WTC11 (cell line): ENCODE data around the gene TF. TPM values are rescaled to one million over a fixed set of nuclear protein-coding genes. Genes with fewer than 3 reads are reported as not detected.

Experiments
- ATAC-seq: fragments of 200-7000 bp; cut with Tn5 transposase; 2 replicates; pipeline ENCODE4 v1.10.0; 2021; ENCODE audit warnings: mild to moderate bottlenecking, moderate library complexity
- CTCF ChIA-PET: fragments of 300-600 bp; sonication (Branson Sonifier 250); formaldehyde crosslinking; loops from one replicate; lab custom pipeline; 2021; ENCODE audit warnings: antibody characterized with exemption; lab: Charles Lee
- POLR2A ChIA-PET: fragments of 350-600 bp; sonication (Branson Sonifier 250); formaldehyde crosslinking; loops from one replicate; lab custom pipeline; 2021; ENCODE audit warnings: antibody characterized with exemption; lab: Charles Lee
- DNase-seq: peaks from one replicate; pipeline ENCODE4 v3.0.0; 2021; ENCODE audit warnings: low spot score
- H3K27ac Mint-ChIP-seq: 2 replicates; pipeline ENCODE4 v1.8.0; 2021; ENCODE audit warnings: mixed read lengths
- H3K27me3 Mint-ChIP-seq: 2 replicates; pipeline ENCODE4 v1.8.0; 2021; ENCODE audit warnings: low read depth, mild to moderate bottlenecking, moderate library complexity, mixed read lengths
- H3K36me3 Mint-ChIP-seq: 2 replicates; pipeline ENCODE4 v1.8.0; 2021; ENCODE audit warnings: mixed read lengths
- H3K4me1 Mint-ChIP-seq: 2 replicates; pipeline ENCODE4 v1.8.0; 2022; ENCODE audit warnings: mixed read lengths
- H3K4me3 Mint-ChIP-seq: 2 replicates; pipeline ENCODE4 v1.8.0; 2021; ENCODE audit warnings: mild to moderate bottlenecking, moderate library complexity, mixed read lengths
- H3K9me3 Mint-ChIP-seq: 2 replicates; pipeline ENCODE4 v1.8.0; 2021; ENCODE audit warnings: mixed read lengths
- ESRRA ChIP-seq: sonication (generic); formaldehyde crosslinking; IDR thresholded peaks from 2 replicates; pipeline ENCODE4 v1.8.1; 2022; ENCODE audit warnings: mild to moderate bottlenecking, missing genetic modification reagents, borderline replicate concordance
- FOXK1 ChIP-seq: sonication (generic); formaldehyde crosslinking; IDR thresholded peaks from 2 replicates; pipeline ENCODE4 v1.8.0; 2022; ENCODE audit warnings: mild to moderate bottlenecking, moderate library complexity, missing genetic modification reagents
- GABPB1 ChIP-seq: sonication (generic); formaldehyde crosslinking; IDR thresholded peaks from 2 replicates; pipeline ENCODE4 v1.8.1; 2023; ENCODE audit warnings: mild to moderate bottlenecking, missing genetic modification reagents
- GRHL2 ChIP-seq: fragments of 250-450 bp; sonication (Bioruptor Pico); IDR thresholded peaks from 2 replicates; pipeline ENCODE4 v1.8.0; 2022; ENCODE audit warnings: mild to moderate bottlenecking, moderate library complexity; ENCODE audit not compliant: insufficient replicate concordance, severe bottlenecking
- MLX ChIP-seq: sonication (generic); formaldehyde crosslinking; IDR thresholded peaks from 2 replicates; pipeline ENCODE4 v1.8.1; 2023; ENCODE audit warnings: mild to moderate bottlenecking, missing genetic modification reagents, moderate library complexity
- ZNF121 ChIP-seq: sonication (generic); formaldehyde crosslinking; IDR thresholded peaks from 2 replicates; pipeline ENCODE4 v1.8.0; 2023; ENCODE audit warnings: missing genetic modification reagents
- ZNF425 ChIP-seq: fragments of 250-450 bp; sonication (Bioruptor Pico); conservative IDR thresholded peaks from 2 replicates; pipeline ENCODE4 v1.9.0; 2021; ENCODE audit warnings: mild to moderate bottlenecking
- total RNA-seq: library from RNA; stranded (reverse); gene quantifications from 3 replicates; pipeline ENCODE4 v1.2.3, GENCODE V29; 2021
- TF ChIP-seq, protein P1 (sequence below): sonication (generic); formaldehyde crosslinking; IDR thresholded peaks from 2 replicates; pipeline ENCODE4 v1.8.1; 2022; ENCODE audit warnings: low read depth, mild to moderate bottlenecking, moderate library complexity, missing genetic modification reagents, borderline replicate concordance
- TF ChIP-seq, protein P2 (sequence below): sonication (generic); formaldehyde crosslinking; IDR thresholded peaks from 2 replicates; pipeline ENCODE4 v1.8.1; 2022; ENCODE audit warnings: mild to moderate bottlenecking, moderate library complexity, missing genetic modification reagents
- TF ChIP-seq, protein P3 (sequence below): sonication (generic); formaldehyde crosslinking; conservative IDR thresholded peaks from 2 replicates; pipeline ENCODE4 v1.8.1; 2023; ENCODE audit warnings: mild to moderate bottlenecking, low read depth, missing genetic modification reagents, moderate library complexity
- TF ChIP-seq, protein P4 (sequence below): sonication (generic); formaldehyde crosslinking; IDR thresholded peaks from 2 replicates; pipeline ENCODE4 v1.8.1; 2022; ENCODE audit warnings: mild to moderate bottlenecking, missing genetic modification reagents, moderate library complexity, borderline replicate concordance
- TF ChIP-seq, protein P5 (sequence below): sonication (generic); formaldehyde crosslinking; IDR thresholded peaks from 2 replicates; pipeline ENCODE4 v1.8.1; 2023; ENCODE audit warnings: mild to moderate bottlenecking, missing genetic modification reagents
- TF ChIP-seq, protein P6 (sequence below): fragments of 250-450 bp; sonication (Bioruptor Pico); IDR thresholded peaks from 2 replicates; pipeline ENCODE4 v2.1.2; 2022; ENCODE audit warnings: mild to moderate bottlenecking, moderate library complexity

The TF gene
- total RNA-seq, 1 experiment from 2014 or later = 9.3 TPM

DNA sequence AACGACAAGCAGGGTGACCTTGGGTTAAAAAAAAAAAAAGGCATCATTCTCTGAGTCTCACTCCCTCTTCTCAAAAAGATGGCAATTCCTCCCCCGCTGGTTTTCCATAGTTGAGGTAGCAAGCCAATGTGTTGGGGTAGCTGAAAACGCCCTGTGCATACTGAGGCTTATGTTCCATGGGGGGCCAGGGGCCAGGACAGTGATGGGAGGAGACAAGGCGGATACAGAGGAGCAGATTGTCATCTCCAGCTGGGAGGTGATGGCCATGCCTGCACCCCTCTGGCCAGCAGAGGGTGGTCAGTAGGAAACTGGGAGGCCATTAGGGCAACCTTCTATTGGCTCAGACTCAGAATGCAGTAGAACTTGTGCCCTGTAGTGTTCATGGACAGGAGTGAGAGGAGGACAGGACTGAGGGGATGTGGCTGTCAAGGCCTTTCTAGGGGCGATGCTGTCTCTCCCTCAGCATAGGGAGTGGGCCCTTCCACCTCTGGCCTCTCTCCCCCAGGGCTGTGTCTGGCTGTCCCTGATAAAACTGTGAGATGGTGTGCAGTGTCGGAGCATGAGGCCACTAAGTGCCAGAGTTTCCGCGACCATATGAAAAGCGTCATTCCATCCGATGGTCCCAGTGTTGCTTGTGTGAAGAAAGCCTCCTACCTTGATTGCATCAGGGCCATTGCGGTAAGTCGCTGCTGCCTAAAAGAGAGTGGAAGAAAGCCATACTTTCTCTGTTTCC lies 1.9 kb downstream of the TF start:
- POLR2A ChIA-PET = no interaction called here
- CTCF ChIA-PET = no interaction called here
- no peak for DNase-seq
- Mint-ChIP-seq H3K9me3 (no peaks in the 10 kb centered on the region), H3K27ac (no peak overlapping the region)
- TF ChIP-seq, protein P1, sequence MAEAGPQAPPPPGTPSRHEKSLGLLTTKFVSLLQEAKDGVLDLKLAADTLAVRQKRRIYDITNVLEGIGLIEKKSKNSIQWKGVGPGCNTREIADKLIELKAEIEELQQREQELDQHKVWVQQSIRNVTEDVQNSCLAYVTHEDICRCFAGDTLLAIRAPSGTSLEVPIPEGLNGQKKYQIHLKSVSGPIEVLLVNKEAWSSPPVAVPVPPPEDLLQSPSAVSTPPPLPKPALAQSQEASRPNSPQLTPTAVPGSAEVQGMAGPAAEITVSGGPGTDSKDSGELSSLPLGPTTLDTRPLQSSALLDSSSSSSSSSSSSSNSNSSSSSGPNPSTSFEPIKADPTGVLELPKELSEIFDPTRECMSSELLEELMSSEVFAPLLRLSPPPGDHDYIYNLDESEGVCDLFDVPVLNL (CRISPR knock-in tag) = no peak
- TF ChIP-seq, protein P2, sequence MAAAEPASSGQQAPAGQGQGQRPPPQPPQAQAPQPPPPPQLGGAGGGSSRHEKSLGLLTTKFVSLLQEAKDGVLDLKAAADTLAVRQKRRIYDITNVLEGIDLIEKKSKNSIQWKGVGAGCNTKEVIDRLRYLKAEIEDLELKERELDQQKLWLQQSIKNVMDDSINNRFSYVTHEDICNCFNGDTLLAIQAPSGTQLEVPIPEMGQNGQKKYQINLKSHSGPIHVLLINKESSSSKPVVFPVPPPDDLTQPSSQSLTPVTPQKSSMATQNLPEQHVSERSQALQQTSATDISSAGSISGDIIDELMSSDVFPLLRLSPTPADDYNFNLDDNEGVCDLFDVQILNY (CRISPR knock-in tag) = no peak
- TF ChIP-seq, protein P3, sequence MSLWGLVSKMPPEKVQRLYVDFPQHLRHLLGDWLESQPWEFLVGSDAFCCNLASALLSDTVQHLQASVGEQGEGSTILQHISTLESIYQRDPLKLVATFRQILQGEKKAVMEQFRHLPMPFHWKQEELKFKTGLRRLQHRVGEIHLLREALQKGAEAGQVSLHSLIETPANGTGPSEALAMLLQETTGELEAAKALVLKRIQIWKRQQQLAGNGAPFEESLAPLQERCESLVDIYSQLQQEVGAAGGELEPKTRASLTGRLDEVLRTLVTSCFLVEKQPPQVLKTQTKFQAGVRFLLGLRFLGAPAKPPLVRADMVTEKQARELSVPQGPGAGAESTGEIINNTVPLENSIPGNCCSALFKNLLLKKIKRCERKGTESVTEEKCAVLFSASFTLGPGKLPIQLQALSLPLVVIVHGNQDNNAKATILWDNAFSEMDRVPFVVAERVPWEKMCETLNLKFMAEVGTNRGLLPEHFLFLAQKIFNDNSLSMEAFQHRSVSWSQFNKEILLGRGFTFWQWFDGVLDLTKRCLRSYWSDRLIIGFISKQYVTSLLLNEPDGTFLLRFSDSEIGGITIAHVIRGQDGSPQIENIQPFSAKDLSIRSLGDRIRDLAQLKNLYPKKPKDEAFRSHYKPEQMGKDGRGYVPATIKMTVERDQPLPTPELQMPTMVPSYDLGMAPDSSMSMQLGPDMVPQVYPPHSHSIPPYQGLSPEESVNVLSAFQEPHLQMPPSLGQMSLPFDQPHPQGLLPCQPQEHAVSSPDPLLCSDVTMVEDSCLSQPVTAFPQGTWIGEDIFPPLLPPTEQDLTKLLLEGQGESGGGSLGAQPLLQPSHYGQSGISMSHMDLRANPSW (CRISPR knock-in tag) = no peak
- TF ChIP-seq MLX (CRISPR knock-in tag) = no peak
- peak; percentile 65 for TF ChIP-seq GABPB1
- TF ChIP-seq, all 79 proteins: peak for 1
- peaks cover 37% of the 10 kb centered on the region for H3K27me3 Mint-ChIP-seq
- H3K4me1 Mint-ChIP-seq = peaks cover 5% of the 10 kb centered on the region; the same call in 1 of the 2 replicates
- no peaks in the 10 kb centered on the region for H3K36me3 Mint-ChIP-seq
- no peak overlapping the region for H3K4me3 Mint-ChIP-seq
- ATAC-seq = no peak

DNA sequence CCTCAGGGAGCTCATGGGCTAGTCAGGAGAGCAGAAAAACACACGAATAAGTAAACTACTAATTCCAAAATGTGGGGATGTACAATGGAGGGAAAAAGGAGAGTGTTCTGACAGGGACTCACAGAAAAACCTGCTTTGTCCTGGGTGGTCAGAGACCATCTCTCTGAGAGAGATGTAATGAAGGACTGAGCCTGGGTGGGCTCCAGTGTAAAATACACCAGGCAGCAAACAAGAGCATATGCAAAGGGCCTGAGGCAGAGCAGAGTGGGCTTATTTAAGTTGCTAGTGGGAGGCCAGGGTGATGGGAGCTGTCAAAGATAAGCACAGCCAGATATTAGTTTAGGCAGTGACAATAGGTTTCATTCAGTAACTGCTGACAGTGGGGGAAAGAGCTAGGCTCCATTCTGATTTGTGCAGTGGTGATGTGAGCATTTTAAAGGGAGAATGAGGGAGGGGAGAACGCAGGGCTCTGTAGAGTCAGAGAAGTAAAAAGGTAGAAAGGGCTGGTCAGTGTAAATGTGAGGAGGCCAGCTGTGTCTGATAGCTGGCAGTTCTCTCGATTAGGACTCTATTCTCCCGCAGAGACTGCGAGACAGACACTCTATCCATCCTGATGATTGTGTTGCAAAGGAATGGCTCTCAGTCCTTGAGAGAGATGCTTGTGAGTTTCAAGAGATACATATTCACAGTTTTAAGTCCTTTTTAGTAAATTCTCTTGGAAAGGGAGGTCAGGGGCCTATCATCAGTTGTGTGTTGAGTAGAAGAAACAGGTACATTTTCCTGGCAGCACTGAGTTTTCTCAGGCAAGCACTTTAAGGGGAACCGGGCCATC lies 3.5 kb downstream of the TF start:
- no peaks in the 10 kb centered on the region for H3K9me3 Mint-ChIP-seq
- peaks cover 5% of the 10 kb centered on the region; the same call in 1 of the 2 replicates for H3K4me1 Mint-ChIP-seq
- no peak for TF ChIP-seq ZNF425 (CRISPR knock-in tag)
- TF ChIP-seq, protein P4, sequence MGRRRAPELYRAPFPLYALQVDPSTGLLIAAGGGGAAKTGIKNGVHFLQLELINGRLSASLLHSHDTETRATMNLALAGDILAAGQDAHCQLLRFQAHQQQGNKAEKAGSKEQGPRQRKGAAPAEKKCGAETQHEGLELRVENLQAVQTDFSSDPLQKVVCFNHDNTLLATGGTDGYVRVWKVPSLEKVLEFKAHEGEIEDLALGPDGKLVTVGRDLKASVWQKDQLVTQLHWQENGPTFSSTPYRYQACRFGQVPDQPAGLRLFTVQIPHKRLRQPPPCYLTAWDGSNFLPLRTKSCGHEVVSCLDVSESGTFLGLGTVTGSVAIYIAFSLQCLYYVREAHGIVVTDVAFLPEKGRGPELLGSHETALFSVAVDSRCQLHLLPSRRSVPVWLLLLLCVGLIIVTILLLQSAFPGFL (CRISPR knock-in tag) = no peak
- TF ChIP-seq, protein P5, sequence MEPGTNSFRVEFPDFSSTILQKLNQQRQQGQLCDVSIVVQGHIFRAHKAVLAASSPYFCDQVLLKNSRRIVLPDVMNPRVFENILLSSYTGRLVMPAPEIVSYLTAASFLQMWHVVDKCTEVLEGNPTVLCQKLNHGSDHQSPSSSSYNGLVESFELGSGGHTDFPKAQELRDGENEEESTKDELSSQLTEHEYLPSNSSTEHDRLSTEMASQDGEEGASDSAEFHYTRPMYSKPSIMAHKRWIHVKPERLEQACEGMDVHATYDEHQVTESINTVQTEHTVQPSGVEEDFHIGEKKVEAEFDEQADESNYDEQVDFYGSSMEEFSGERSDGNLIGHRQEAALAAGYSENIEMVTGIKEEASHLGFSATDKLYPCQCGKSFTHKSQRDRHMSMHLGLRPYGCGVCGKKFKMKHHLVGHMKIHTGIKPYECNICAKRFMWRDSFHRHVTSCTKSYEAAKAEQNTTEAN (CRISPR knock-in tag) = no peak
- TF ChIP-seq, protein P6, sequence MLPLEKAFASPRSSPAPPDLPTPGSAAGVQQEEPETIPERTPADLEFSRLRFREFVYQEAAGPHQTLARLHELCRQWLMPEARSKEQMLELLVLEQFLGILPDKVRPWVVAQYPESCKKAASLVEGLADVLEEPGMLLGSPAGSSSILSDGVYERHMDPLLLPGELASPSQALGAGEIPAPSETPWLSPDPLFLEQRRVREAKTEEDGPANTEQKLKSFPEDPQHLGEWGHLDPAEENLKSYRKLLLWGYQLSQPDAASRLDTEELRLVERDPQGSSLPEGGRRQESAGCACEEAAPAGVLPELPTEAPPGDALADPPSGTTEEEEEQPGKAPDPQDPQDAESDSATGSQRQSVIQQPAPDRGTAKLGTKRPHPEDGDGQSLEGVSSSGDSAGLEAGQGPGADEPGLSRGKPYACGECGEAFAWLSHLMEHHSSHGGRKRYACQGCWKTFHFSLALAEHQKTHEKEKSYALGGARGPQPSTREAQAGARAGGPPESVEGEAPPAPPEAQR (CRISPR knock-in tag) = no peak
- TF ChIP-seq FOXK1 (CRISPR knock-in tag) = no peak
- no peak for TF ChIP-seq ZNF121 (CRISPR knock-in tag)
- no peak for TF ChIP-seq ESRRA (CRISPR knock-in tag)
- TF ChIP-seq GRHL2 = no peak
- TF ChIP-seq, all 79 proteins: peak for 0
- peaks cover 33% of the 10 kb centered on the region for H3K27me3 Mint-ChIP-seq
- POLR2A ChIA-PET = no interaction called here
- no peak overlapping the region for H3K27ac Mint-ChIP-seq
- DNase-seq (no peak), ATAC-seq (no peak)
- H3K4me3 Mint-ChIP-seq = no peak overlapping the region
- H3K36me3 Mint-ChIP-seq = no peaks in the 10 kb centered on the region
- CTCF ChIA-PET = no interaction called here
